Tibial nerve (tissue), 3 donors: Measurements from ENCODE around the gene FAM50B.

Source experiments
- POLR2A ChIP-seq, 2 donors: fragments of 450-650 bp; IDR thresholded peaks; one replicate each; pipeline ENCODE4 v1.6.1; 2017; ENCODE audit warnings: antibody characterized with exemption in 2 of 2, mild to moderate bottlenecking in 2 of 2, moderate library complexity in 2 of 2
- TF ChIP-seq, protein P1 (sequence below), 5 experiments: fragments of 200-600 bp in 3 of 5; fragments of 450-650 bp in 2 of 5; sonication (generic) in 3 of 5; IDR thresholded peaks; one replicate each; pipeline ENCODE4 v1.5.1; 2016 to 2019; ENCODE audit warnings: antibody characterized with exemption in 5 of 5, mild to moderate bottlenecking in 3 of 5, moderate library complexity in 2 of 5

DNA sequence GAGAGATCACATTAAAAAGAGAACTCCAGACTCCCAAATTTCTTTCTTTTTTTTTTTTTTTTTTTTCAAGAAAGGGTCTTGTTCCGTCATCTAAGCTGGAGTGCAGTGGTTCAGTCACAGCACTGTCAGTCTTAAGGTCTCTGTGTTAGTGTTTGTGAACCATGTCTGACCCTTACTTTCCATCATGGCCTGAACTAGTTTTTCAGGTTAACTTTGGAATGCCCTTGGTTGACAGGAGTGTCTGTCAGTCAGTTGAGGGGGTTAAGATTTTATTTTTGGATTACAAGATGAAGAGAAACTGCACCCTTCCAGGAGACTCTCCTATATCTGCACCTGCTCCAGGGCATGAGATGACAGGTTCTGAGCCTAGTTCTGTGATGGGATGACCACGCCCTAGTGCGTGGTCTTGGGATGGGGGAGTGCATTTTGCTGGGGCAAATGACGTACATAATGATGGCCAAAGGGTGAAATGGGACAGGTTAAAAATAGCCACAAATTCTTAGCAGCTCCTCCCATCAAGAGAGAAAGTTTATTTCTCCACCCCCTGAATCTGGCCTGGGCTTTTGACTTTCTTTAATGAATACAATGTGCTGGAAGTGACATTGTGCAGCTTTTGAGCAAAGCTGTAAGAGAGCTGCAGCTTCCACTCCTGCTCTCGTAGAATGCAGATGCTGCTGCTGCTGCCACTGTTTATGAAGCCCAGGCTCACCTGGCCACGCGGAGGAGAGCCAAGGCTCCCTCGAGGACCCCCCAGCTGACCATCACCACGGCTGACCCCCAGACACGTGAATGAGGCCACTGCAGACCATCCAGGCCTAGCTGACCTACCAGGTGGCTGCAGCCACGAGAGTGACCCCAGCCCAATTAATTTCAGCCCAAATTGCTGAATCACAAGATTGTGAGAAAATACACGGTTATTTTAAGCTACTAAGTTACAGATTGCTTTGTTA is 29.7 kb upstream of the FAM50B start:
- TF ChIP-seq, protein P1, sequence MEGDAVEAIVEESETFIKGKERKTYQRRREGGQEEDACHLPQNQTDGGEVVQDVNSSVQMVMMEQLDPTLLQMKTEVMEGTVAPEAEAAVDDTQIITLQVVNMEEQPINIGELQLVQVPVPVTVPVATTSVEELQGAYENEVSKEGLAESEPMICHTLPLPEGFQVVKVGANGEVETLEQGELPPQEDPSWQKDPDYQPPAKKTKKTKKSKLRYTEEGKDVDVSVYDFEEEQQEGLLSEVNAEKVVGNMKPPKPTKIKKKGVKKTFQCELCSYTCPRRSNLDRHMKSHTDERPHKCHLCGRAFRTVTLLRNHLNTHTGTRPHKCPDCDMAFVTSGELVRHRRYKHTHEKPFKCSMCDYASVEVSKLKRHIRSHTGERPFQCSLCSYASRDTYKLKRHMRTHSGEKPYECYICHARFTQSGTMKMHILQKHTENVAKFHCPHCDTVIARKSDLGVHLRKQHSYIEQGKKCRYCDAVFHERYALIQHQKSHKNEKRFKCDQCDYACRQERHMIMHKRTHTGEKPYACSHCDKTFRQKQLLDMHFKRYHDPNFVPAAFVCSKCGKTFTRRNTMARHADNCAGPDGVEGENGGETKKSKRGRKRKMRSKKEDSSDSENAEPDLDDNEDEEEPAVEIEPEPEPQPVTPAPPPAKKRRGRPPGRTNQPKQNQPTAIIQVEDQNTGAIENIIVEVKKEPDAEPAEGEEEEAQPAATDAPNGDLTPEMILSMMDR (IDR thresholded peaks at IDR 0.05): no peak
- TF ChIP-seq POLR2A (IDR thresholded peaks at IDR 0.05): no peak
